AG04450 (cell line): ENCODE data around the gene ATP4A. TPM values are rescaled to one million over a fixed set of nuclear protein-coding genes. Genes with fewer than 3 reads are reported as not detected.
A peak's percentile ranks its signal among the peaks of the same experiment; 100 is the strongest.

Source experiments
- CTCF ChIA-PET: fragments of 300-600, 350-600 bp; formaldehyde crosslinking; extraction: SDS; loops from one replicate; lab custom pipeline; 2022; ENCODE audit warnings: antibody characterized with exemption, inconsistent platforms; lab: Charles Lee
- POLR2A ChIA-PET: fragments of 350-600 bp; formaldehyde crosslinking; extraction: SDS; loops from one replicate; lab custom pipeline; 2021; ENCODE audit warnings: antibody characterized with exemption, inconsistent platforms; lab: Yijun Ruan, JAX
- DNase-seq: peaks from one replicate; pipeline ENCODE4 v3.0.0-alpha.2; 2011; ENCODE audit warnings: low read depth, low spot score
- H3K27ac ChIP-seq: one replicate; pipeline ENCODE4 v1.5.1; 2012; ENCODE audit warnings: low read depth, low read length, control low read depth
- H3K27me3 ChIP-seq: one replicate; pipeline ENCODE4 v1.6.0; 2012; ENCODE audit warnings: low read length; ENCODE audit not compliant: control insufficient read depth, insufficient read depth
- H3K4me3 ChIP-seq: 2 replicates; pipeline ENCODE4 v1.5.1; 2011; ENCODE audit warnings: mild to moderate bottlenecking, low read depth, low read length, control low read depth
- H3K9me3 ChIP-seq: 2 replicates; pipeline ENCODE4 v1.5.1; 2012; ENCODE audit warnings: low read length; ENCODE audit not compliant: control insufficient read depth, insufficient read depth
- CTCF ChIP-seq: IDR thresholded peaks from 2 replicates; pipeline ENCODE4 v1.5.1; 2011; ENCODE audit warnings: low read depth, low read length, control low read depth, inconsistent platforms
- polyA plus RNA-seq: library from polyadenylated mRNA; depleted of rRNA; stranded (reverse); fragments of >200 nt; gene quantifications from 2 replicates; pipeline ENCODE4 v1.2.3, GENCODE V29; 2011

The ATP4A gene
- polyA plus RNA-seq, 1 experiment: not detected

DNA sequence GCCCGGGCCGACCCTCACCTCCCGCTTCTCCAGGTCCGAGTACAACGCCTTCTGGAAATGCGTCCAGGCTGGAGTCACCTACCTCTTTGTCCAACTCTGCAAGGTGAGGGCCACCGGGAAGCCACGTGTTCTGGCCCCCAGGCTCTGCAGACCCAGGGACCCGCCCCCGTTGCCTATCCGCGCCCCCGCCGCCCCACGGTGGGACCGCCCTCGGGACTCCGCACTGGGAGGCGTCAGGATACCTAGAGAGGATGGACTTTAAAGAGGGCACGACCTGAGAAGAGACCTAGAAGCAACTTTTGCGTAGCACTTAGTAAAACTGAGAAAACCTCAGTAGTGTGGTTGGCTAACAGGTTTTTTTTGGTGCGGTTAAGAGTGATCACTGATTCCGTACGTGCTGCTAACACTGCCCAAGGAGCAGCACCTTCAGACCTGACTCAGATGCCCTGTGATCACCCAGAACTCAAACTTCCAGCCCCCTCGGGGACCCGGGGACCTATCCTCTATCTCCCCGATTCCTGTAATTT lies 17.5 kb downstream of the ATP4A start:
- DNase-seq: no peak
- Histone ChIP-seq H3K27me3 (no peaks in the 10 kb centered on the region), H3K4me3 (peak overlapping the region; percentile 88), H3K9me3 (peaks cover 3% of the 10 kb centered on the region; the same call in 1 of the 2 replicates), H3K27ac (peak overlapping the region; percentile 61)
- no peak for TF ChIP-seq CTCF
- ChIA-PET POLR2A (no interaction called here), CTCF (interaction anchor here (2.0 kb wide), 1 partner anchor 10 kb away, joined by 4 read pairs; no protein-coding TSS in a partner anchor)

DNA sequence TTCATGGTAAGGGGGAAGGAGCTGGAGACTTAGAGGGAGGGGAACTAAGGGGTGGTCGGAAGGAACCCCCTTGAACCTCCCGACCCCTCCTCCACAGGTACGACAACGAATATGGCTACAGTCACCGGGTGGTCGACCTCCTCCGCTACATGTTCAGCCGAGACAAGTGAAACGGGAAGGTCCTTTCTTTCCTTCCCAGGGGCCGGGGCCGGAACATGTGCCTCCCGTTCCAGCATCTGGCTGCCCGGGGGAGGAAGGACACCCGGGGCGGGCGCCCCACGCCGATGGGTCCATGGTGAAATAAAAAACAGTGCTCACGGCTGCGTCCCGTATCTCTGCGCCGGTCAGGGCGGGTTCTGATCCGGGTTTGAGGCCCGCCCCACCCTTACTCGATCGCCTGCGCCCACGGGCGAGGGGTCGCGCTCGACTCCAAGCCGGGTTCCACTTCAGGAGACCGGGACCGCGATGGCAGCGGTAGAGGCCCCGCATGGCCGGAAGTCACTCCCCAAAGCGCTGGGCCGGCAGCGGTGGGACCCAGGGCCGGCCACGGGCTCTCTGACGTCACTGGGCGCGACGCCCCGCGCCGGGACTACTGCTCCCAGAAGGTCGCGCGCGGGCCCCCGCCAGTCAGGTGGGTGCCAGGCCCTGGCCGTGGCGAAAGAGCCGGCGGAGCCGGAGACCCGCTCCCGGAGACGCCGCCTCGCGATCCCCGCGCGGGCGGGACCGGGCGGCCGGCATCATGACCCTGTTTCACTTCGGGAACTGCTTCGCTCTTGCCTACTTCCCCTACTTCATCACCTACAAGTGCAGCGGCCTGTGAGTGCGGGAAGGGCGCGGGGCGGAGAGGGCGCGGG lies 18.2 kb downstream of the ATP4A start, which contains the start of gene TMEM147:
TMEM147 (plus strand) TSS at position 626 of the 854 bp plus-strand sequence; CDS start at position 740, 114 bp downstream.
- Histone ChIP-seq H3K27ac (peak within 1 kb of the TSS; percentile 68), H3K4me3 (peak within 1 kb of the TSS; percentile 88), H3K9me3 (peaks cover 3% of the 10 kb centered on the region; the same call in 1 of the 2 replicates), H3K27me3 (no peaks in the 10 kb centered on the region)
- ChIA-PET CTCF (interaction anchor here (1.9 kb wide), 1 partner anchor 35 kb away, joined by 10 read pairs; no protein-coding TSS in a partner anchor), POLR2A (interaction anchor here (0.6 kb wide), 1 partner anchor 77 kb away, joined by 3 read pairs; no protein-coding TSS in a partner anchor)
- TF ChIP-seq CTCF: no peak
- peak; percentile 20 for DNase-seq

GRCh38 chr19:35544110-35544802 lies 19.2 kb downstream of the ATP4A start:
- Histone ChIP-seq H3K9me3 (peaks cover 3% of the 10 kb centered on the region; the same call in 1 of the 2 replicates), H3K27me3 (no peaks in the 10 kb centered on the region), H3K4me3 (peak overlapping the region; percentile 88), H3K27ac (no peak overlapping the region)
- ChIA-PET CTCF (interaction anchor here (1.9 kb wide), 1 partner anchor 34 kb away, joined by 10 read pairs; no protein-coding TSS in a partner anchor), POLR2A (no interaction called here)
- TF ChIP-seq CTCF: no peak
- DNase-seq: no peak

- no peak for TF ChIP-seq CTCF
- ChIA-PET POLR2A (no interaction called here), CTCF (interaction anchor here (1.9 kb wide), 1 partner anchor 33 kb away, joined by 10 read pairs; no protein-coding TSS in a partner anchor)
- no peak overlapping the region for H3K27ac ChIP-seq
- H3K27me3 ChIP-seq: no peaks in the 10 kb centered on the region
- peaks cover 3% of the 10 kb centered on the region; the same call in 1 of the 2 replicates for H3K9me3 ChIP-seq
- no peak overlapping the region for H3K4me3 ChIP-seq
- DNase-seq: no peak
Measured at GRCh38 chr19:35543280-35544109, 20.0 kb downstream of the ATP4A start.
